HG03354 (cell line): ENCODE measurements around the gene PDE6A.

Source experiments
- ATAC-seq: cut with Tn5 transposase; IDR thresholded peaks from one replicate; pipeline ENCODE4 v1.9.1; 2021; ENCODE audit warnings: mild to moderate bottlenecking; ENCODE audit not compliant: unreplicated experiment, poor library complexity, severe bottlenecking

PDE6A gene

DNA sequence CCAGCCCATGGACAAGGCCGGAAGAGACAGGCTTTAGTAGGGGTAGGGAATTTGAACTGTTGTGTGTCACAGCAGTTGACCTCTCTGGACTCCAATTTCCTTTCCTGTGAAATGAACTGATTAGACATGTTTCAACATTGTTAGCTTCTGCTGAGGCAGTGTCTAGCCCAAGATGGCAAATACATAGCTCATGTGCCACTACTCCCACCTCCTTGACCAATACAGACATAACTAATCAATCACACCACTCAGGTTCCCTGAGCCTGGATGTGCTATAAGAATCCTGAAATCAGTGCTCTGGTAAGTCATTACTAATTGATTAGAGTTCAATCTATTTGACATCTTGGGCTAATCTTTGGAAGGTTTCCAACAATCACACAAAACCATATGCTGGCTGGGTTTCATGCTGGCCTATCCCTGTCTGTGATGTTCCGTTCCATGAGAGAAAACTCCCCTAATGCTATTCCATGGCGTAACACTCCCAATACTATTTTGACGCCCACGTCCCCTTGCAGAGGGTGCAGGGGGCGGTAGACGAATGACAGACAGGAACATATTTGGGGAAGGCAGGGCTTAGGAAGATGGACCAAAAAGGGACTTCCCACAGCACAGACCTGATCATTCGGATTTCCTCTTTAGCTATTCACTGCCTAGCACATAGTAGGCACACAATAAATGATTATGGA is 95.2 kb downstream of the PDE6A start:
- no peak for ATAC-seq

DNA sequence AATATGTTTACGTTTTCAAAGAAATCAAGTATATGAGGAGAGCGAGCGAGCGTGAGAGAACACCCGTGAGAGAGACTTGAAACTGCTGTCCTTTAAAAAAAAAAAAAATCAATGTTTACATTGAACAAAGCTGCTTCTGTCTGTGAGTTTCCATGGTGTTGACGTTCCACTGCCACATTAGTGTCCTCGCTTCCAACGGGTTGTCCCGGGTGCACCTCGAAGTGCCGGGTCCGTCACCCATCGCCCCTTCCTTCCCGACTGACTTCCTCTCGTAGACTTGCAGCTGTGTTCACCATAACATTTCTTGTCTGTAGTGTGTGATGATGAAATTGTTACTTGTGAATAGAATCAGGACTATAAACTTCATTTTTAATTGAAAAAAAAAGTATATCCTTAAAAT is 97.0 kb downstream of the PDE6A start:
- no peak for ATAC-seq

DNA sequence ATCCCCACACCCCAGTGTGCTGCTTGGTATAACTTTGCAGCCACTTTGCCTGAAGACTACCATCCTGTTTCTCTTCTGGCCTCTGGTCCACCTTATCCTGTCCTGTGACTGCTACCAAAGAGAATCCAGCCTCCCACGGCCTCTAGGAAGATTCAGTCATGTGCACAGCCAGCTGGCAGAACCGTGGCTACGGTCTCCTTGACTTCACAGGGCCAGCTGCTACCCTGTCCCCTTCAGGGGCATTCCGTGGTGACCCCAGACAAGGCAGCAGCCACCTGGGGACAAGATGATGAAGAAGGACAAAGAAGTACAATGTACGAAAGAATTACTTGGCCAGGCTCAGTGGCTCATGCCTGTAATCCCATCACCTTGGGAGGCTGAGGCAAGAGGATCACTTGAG is 98.6 kb downstream of the PDE6A start:
- ATAC-seq = no peak

DNA sequence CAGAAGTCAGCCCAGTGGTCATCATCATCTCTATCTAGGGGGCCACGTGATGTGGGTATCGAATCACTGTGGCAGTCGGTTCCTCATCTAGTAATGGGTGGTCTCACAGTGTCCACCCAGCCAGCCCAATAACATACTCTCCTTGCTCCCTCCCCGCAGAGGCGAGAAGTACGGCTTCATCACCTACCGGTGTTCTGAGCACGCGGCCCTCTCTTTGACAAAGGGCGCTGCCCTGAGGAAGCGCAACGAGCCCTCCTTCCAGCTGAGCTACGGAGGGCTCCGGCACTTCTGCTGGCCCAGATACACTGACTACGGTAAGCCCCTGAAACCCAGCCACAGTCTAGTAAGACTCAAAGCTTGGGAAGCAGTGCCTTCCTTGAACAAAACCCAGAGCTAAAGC is 99.0 kb downstream of the PDE6A start:
- ATAC-seq = no peak

DNA sequence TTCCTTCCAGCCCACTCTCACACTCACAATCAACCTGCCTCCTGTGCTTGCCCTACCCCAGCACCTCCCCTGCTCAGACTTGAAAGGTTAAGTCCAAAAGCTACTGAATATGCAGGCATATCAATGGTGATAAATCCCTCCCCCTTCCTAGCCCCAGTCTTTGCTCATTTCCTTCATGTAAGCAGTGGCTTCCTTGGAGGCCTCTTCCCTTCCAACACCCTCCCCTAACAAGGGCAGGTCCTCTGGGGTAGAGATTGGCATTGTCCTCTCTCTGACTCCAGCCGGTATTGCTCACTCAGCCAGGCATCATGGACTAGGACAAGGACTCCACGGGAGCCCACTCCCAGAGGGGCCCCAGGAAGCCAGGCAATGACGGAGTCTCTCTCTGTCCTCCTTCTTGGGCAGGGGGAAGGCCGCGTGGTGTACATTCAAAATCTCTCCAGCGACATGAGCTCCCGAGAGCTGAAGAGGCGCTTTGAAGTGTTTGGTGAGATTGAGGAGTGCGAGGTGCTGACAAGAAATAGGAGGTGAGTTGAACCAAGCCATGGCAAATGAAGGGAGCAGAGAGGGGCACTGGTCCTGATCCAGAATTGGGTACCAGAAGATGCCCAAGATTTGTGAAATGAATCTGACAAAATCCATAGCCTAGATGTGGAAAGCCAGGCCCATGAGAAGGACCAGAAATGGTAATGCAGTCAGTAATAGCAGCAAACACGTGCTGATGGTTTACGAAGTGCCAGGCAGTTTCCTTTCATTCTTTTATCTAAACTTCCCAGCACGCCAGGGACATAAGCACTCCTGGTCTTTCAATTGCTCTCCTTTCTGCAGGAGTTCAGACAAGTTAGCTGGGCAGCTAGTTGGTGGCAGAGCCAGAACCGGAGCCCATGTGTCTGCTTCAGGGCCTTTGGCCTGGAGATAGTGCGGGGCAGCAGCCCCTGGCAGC is 102.5 kb downstream of the PDE6A start:
- no peak for ATAC-seq

DNA sequence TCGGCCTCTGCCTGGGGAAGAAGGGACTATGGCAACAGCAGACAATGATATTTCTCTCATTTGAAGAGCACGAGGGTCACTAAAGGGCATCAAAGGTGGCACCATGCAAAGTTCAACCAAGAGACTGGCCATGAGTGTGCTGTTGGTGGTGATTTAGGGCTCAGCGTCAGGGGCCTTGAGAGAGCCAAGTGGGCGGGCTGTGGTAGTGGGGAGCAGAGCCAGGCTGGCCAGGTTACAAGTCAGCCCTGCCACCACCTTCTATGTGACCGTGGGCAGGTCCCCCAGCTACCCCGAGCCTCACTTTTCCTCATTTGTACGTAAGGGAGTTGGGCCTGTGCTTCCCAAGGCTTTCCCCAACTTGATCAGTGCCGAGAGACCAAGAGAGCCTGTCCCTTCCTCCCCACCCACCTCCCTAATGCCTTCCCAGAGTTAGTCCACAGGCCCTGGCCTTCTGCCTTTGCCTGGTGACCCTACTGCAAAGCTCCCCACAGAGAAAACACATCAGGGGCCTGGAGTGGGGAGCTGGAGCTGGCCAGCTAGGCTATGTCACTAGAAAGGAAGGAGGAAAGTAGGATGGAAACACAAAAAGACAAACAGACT is 104.3 kb downstream of the PDE6A start:
- no peak for ATAC-seq

DNA sequence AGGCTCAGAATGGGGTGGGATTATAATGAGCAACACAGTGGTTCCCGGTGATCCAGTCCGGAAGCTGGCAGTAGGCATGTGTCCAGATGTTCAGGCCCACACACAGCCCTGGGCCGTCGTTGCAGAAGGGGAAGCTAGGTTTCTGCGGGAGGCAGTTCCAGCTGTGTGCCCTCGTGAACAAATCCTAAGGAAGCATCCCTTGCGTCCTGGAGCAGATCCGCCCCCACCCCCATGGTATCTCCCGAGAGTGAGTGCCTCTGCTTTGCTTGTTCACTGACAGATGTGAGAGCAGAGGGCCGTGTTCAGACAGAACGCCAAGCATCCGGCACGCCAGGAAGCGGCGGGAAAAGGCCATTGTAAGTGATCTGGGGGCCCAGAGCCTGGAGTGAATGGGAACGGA is 104.8 kb downstream of the PDE6A start:
- ATAC-seq = no peak

DNA sequence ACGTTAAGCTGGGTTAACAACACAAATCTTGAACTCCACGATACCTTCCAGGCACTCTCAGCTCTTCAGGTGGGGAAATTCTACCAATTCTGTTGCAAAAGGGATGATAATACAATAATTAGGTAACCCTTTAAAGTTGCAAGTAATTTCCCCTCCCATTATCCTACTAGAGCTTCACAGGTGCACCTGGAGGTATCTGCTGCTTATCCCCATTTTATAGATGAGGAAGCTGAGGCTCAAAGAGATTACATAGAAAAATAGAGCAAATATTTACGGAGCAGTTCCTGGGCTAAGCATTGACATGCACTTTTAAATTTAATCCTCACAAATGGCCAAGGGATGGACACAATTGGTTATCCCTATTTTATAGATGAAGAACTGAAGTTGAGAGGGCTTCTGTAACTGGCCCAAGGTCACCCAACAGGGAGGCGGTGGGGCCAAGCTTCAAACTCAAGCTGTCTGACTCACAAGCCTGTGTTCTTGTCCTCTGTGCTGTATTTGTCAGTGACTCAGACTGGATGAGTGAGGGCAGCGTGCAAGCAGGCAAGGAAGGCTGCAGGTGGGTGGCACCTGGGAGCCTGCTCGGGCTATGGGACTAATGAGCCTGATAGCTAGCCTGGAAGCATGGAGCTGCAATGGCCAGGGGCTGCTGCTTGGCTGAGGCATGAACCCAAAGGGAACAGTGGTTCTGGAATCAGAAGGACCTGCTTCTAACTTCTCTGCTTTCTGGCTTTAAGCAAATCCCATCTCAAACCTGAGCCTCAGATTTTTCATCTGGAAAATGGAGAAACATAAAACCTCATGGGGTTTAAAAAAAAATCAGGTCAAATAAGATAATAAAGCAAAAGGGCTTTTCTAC is 105.5 kb downstream of the PDE6A start:
- ATAC-seq = no peak

DNA sequence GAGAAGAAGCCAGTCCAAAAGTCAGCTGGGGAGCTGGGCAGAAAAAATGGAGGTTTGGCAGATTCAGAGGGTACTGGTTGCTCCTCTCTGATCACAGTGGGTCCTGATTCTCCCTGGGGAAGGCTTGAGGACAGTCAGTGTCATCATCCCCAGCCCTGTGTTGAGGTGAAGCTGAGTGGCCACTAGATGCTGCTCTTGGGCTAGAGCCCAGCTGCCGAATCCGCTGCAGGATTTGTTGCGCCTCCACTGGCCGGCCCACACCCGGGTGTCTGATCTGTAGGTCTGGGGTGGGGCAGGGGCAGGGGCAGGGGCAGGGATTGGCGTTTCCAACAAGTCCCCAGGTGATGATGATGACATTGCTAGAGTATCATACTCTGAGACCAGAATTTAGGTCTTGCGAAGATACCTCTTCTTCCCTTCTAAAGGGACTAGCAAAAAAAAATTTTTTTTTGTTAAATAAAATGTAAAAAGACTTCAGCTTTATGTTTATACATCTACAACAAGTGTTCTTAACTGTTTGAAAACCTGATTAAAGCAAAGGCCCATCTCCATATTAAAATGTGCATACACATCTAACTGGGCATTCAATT is 106.8 kb downstream of the PDE6A start:
- no peak for ATAC-seq

DNA sequence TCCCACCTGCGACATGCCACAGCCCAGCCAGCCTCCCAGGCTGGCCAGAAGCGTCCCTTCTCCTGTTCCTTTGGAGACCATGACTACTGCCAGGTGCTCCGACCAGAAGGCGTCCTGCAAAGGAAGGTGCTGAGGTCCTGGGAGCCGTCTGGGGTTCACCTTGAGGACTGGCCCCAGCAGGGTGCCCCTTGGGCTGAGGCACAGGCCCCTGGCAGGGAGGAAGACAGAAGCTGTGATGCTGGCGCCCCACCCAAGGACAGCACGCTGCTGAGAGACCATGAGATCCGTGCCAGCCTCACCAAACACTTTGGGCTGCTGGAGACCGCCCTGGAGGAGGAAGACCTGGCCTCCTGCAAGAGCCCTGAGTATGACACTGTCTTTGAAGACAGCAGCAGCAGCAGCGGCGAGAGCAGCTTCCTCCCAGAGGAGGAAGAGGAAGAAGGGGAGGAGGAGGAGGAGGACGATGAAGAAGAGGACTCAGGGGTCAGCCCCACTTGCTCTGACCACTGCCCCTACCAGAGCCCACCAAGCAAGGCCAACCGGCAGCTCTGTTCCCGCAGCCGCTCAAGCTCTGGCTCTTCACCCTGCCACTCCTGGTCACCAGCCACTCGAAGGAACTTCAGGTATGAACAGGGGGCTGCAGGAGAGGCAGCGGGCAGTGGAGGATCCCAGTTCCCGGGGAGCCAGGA is 108.0 kb downstream of the PDE6A start:
- no peak for ATAC-seq

DNA sequence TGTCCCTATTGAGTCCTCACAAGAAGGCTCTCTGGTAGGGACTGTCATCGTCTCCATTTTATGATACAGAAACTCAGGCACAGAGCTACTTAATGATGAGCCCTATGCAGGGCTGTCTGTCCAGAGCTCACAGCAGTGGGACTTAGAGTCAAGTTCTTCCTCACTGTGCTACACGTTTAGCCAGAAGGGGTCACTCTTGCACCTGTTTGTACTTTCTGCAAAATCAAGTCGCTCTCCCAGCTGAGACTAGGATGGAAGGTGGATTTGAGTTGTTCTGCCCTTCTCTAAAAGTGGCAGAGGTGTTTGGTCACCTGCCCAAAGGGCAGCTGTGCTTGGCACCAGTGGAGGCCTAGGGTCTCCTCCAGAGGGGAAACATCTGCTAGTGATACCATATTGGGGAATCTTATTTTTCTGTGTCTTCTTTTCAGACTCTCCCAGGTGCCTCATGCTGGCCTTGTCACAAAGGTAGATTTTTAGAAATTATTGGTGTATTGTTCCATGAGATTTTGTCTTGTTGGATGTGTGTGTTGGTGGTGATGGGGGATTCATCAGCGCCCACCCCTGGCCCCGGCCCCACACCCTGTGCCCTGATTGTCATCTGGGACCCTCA is 110.2 kb downstream of the PDE6A start:
- ATAC-seq = peak; percentile 44

DNA sequence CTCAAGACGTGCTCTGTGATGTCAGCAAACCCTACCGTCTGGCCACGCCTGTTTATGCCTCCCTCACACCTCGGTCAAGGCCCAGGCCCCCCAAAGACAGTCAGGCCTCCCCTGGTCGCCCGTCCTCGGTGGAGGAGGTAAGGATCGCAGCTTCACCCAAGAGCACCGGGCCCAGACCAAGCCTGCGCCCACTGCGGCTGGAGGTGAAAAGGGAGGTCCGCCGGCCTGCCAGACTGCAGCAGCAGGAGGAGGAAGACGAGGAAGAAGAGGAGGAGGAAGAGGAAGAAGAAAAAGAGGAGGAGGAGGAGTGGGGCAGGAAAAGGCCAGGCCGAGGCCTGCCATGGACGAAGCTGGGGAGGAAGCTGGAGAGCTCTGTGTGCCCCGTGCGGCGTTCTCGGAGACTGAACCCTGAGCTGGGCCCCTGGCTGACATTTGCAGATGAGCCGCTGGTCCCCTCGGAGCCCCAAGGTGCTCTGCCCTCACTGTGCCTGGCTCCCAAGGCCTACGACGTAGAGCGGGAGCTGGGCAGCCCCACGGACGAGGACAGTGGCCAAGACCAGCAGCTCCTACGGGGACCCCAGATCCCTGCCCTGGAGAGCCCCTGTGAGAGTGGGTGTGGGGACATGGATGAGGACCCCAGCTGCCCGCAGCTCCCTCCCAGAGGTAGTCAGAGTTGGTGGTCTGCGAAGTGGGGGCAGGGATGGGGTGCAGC is 111.3 kb downstream of the PDE6A start:
- no peak for ATAC-seq

DNA sequence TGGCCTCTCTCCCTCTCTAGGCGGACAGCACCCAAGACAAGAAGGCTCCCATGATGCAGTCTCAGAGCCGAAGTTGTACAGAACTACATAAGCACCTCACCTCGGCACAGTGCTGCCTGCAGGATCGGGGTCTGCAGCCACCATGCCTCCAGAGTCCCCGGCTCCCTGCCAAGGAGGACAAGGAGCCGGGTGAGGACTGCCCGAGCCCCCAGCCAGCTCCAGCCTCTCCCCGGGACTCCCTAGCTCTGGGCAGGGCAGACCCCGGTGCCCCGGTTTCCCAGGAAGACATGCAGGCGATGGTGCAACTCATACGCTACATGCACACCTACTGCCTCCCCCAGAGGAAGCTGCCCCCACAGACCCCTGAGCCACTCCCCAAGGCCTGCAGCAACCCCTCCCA is 112.0 kb downstream of the PDE6A start:
- no peak for ATAC-seq

DNA sequence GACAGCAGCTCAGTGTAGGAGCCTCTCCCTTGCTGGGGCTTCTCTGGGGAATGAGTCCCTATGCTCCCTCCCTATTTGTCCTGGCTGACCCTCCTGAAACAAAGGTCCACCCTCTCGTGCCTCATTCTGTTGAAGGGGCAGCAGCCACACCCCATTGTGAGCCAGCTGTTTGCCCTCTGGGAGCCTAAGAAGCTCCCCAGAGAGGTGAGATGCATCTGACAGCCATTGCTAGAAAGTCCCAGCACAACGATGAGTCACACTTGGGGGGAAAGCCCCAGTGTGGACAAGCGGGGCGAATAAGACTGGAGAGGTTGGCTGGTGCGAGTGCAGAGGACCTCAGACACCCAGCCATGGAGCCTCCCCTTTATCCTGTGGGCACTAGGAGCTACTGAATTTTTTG is 113.1 kb downstream of the PDE6A start:
- ATAC-seq = peak; percentile 88

DNA sequence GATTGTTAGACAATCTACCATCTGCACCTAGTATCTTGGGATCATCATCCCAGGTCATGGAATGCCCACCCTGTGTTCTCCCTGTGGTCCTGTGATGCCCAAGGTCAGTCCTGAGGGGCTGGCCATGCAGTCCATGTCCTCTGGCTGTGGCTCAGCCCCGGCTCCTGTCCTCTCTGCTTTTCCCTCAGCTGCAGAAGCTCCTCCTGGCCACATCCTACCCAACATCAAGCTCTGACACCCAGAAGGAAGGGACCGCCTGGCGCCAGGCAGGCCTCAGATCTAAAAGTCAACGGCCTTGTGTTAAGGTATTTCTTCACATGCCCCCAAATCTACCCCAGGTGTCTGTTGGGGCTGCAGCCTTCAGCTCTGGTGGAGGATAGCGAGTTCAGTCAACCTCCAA is 114.0 kb downstream of the PDE6A start:
- no peak for ATAC-seq

DNA sequence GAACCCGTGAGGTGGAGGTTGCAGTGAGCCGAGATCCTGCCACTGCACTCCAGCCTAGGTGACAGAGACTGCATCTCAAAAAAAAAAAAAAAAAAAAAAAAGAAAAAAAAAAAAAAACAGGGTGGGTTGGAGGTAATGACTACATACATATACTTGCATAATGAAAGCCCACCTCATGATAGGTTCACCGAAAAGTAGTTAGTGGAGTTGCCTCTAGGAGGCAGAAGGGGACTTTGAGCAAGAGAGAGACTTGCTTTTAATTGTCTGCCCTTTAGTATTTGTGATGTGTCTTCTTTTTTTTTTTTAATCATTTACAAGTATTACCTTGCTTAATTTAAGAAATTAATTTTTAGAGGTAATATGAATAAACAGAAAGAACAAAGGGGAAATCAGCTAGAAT is 114.6 kb downstream of the PDE6A start:
- ATAC-seq = no peak

DNA sequence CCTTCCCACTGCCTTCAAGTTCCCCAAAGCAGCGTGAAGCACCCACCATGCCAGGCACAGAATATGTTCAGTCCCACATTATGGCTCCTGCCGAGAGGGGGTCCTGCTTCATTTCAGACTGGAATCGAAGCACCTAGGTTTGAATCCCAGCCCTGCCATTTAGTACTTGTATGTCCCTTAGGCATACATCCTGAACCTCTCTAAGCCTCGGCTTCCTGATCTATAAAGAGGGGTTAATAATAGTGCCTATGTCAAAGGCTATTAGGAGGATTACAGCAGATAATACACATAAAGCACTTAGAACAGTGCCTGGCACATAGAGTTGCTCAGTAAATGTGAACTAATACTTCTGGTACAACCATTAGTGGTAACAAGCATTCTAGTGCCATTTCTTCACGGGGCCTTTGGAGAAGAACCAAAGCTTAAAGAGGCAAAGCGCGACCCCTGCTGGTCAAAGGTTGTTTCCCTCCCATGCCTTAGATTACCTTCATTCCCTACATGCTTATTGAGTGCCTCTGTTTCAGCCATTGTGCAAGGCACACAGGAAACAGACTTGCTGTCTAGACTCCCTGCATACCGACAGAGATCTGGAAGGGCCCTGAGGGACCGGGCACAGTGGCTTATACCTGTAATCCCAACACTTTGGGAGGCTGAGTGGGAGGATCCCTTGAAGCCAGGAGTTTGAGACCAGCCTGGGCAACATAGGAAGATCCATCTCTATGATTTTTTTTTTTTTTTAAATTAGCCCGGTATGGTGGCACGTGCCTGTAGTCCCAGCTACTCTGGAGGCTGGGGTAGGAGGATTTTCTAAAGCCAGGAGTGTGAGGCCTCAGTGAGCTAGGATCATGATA is 116.2 kb downstream of the PDE6A start:
- ATAC-seq = peak; percentile 62
